SH-SY5Y (cell line): Measurements from ENCODE around the gene USP7.

Source experiments
- GATA2 ChIP-seq: IDR thresholded peaks from 2 replicates; pipeline ENCODE4 v1.6.1; 2011; ENCODE audit warnings: mild to moderate bottlenecking, low read depth, low read length
- GATA3 ChIP-seq: IDR thresholded peaks from 2 replicates; pipeline ENCODE4 v1.6.1; 2011; ENCODE audit warnings: low read depth, mild to moderate bottlenecking, low read length, moderate library complexity

DNA sequence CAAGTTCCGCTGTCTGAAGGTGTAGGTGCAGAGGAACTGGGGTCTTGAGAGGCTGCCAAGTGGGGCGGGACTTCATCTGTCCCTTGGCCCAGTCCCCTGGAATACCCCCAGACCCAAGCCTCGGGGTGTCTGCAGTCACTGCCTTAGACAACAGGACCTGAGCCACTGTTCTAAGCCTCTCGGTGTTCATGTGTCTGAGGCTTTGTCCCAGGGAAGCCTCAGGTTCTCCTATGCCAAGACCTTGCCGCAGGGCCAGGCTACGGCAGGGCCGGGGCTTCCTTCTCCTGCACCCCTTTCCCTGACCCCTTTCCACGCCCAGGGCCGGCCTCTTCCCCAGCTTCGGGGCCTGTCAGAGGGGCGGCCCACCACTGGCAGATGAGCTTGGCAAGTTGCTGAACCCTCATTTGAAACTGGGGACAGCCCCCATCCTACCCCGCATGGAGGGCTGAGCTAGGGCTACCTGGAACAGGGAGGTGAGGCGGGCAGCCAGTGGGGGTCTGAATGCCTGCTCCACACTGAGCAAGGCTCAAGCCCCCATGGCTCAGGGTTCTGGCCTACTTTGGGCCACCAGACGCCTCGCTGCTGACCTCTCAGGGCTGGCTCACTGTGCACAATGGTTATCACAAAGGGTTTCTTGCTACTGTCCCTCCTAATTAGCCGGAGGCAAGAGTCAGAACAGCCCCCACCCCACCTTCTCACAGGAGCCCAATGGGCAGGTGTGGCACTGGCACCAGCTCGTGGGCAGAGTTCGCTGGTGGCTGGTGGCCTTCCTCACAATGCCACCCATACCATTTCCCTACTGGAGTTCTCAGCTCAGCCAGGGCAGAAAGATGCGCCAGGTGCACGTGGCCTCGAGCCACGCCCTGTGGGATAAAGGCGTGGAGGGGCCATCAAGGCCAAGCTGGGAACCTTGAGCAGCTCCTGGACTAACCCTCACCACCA, 74.5 kb downstream of the USP7 start:
- TF ChIP-seq GATA2 (no peak), GATA3 (no peak)
